Hippocampal formation (tissue), 2 donors: Measurements from ENCODE around the gene KLHL7.
"Not testable (repeated sequence)": the region's sequence is repeated elsewhere in the genome, so short reads cannot be mapped to it uniquely, and the experiment has no call there.

Source experiments
- DNase-seq, 2 donors: peaks; one replicate each; lab custom pipeline; 2025; lab: John Stamatoyannopoulos, UW

KLHL7 gene

DNA sequence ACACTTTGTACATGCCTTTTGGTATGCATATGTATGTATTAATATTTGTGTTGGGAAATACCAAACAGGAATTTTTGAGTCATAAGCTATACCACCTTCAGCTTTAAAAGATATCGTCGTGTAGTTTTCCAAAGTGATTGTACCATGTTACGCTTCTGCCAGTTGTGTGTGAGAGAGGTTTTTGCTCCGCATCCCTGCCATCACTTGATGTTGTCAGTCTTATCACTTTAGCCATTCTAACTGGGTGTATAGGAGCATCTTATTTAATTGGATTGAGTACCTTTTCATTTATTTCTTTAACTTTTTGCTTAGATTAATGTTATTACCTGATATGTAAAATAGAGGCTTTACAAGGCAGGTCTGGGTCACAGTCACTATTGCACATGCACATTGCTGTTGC is 3.4 kb downstream of the KLHL7 start:
- no peak for DNase-seq

DNA sequence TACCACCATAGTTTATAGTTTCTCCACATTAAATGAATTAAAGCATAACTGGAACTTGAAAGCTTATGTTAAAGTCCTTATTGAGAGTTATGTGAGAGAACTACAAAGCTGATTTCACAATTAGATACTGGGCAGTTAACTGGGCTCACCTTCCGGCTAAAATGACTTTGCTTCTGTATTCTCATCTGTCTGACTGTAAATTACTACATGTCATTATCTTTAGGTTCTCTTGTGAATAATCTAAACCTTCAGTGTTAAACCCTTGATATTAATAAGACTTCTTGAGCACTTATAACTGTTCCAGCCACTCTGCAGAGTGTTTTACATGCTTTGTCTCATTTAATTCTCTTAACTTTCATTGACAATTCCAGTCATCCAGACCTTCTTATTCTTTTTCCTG is 3.9 kb downstream of the KLHL7 start:
- DNase-seq: no peak

DNA sequence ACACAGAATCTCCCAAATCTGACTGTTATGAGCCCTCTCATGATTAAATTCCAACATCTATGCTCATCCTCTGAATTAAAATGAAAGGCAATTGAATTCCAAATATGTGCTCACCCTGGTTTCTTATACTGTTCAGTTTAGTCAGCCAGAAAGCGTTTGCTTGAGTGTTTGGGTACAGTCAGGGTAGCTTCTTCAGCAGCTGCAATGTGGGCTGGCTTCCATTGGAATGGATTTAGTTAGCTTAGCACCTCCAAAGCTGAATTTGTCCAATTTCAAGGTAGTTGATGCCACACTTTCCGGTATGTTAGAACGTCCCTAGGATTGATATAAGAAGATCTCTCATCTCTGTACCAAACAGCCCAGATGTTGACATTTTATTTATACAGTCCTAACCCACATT is 9.3 kb downstream of the KLHL7 start:
- DNase-seq: peak in 1 of 2 donors; percentile 8

DNA sequence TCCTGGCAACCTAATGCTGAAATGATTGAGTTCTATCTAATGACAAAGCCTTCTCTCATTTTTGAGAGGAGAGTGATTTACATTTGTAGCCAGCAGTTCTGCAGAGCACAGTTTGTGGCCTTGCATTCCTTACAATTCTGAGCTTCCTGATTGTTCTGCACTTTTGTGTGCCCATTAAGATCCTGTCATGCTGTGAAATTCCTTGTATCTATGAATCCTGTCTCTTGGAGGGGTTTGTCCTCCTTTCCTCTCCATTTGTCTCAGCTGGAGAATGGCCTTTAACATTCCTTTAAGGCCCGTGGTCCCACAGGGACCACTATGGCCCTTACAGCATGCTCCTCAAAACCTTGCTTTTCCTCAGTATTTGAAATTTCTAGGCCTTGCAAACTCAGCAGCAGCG is 10.4 kb downstream of the KLHL7 start:
- no peak for DNase-seq

DNA sequence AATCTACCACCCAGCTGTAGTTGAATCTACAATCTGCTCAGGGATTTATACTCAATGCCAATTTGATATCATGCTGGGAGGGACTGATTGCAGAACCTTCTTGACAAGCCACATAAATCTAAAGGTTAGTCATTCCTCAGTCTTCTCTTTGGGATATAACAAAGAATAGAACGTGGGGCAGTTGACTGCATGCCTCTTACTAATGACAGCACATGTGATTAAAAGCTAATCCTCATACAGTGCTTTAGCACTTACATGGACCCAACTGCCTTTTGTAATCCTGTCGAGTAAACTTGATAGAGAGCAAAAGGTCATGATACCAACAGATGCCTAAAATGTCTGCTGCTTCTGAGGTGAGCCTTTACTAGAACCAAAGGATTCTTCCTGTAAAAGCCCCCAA is 12.3 kb downstream of the KLHL7 start:
- DNase-seq: no peak

- DNase-seq: no peak
These were observed 14.5 kb downstream of the KLHL7 start for GRCh38 chr7:23120106-23120505.

GRCh38 chr7:23121165-23121564 is 15.6 kb downstream of the KLHL7 start:
- DNase-seq: no peak

- no peak for DNase-seq
These were observed 17.4 kb downstream of the KLHL7 start for GRCh38 chr7:23123007-23123406.

DNA sequence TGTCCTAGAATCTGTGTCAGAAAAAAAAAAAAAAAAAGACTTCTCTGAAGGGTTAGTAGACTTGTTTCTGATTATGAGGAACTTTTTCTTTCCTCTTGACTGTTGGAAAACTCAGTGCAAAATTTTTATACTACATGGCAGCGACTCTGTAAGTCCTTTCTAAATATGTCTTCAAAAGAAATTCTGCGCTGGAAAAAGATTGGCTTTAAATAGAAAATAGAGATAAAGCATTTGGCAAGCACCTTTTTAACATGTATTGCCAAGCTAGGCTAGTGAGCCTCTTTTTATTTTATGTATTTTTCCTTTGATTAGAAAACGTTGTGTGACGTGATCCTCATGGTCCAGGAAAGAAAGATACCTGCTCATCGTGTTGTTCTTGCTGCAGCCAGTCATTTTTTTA is 17.9 kb downstream of the KLHL7 start:
- DNase-seq: no peak

DNA sequence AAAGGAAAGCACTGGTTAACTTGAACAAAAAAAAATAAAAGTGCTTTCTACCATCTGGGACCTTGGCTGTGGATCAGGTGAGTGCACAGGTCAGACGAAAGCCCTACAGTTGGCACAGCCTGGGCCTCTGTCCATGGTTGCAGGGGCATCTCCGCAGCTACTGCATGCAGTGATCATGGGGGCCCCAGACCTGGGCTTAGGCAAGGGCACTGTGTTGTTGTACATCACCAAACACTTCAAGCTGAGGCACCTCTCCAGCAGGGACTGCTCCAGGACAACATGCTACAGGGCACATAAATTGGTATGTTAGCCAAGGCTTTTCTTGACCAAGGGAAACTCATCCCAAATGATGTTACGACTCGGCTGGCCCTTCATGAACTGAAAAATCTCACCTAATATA is 23.5 kb downstream of the KLHL7 start:
- no peak for DNase-seq

- not testable (repeated sequence) for DNase-seq
These were observed 26.2 kb downstream of the KLHL7 start for GRCh38 chr7:23131799-23132198.

DNA sequence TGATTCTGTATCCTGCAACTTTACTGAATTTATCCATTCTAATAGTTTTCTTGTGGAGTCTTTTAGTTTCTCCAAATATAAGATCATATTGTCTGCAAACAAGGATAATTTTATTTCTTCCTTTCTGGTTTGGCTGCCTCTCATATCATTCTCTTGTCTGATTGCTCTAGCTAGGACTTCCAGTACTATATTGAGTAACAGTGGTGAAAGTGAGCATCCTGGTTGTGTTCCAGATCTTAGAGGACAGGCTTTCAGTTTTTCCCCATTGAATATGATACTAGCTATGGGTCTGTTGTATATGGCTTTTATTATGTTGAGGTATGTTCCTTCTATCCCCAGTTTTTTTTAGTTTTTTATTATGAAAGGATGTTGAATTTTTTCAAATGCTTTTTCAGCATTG is 28.2 kb downstream of the KLHL7 start:
- DNase-seq: no peak

DNA sequence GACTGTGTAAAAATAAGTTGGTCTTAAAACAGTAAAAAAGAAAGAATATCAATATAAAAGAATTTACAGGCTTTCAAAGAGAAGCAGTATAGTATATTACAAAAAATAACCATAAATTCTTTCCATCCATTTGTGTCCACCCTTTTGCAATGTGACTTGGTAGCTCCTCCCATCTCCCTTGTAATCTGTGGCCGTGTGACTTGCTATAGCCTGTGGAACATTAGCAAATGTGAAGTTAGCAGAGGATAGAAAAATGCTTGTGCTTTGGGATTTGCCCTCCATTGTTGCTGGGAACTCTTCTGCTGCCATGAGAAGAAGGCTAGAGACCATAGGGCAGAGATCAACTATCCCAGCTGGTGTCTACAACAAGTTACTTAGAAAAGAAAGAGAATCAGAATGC is 30.2 kb downstream of the KLHL7 start:
- no peak for DNase-seq

DNA sequence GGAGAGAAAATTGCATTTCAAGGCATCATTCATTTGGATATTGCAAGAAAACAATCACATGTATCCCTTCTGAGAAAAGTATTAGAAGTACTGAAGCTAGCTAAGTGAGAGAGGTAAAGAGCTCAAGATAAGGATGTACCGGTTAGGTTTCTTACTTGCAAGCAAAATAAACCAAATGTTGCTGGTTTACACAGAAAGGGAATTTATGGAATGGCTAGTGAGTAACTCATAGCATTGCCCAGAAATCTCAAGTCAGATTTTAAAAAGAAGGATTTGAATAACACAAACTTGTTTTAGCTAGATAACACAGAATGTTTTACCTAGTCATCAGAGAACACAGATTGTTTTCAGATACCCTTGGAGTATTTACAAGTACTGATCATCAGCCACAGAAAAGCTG is 30.6 kb downstream of the KLHL7 start:
- no peak for DNase-seq

DNA sequence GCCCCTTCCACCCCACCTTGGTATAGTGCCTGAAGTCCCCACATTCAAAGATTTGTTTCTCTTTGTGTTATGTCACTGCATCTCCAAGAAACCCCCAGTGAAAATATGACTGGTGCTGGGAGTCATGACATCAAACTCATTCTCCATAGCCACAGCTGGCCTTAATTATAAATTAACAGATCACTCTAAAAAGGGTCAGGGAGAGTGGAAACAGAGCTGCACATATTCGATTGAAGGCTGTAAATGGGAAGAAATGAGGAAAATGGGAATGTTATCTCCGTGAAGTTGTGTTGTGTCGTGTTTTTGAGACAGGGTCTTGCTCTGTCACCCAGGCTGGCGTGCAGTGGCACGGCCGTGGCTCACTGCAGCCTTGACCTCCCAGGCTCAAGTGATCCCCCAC is 52.1 kb downstream of the KLHL7 start:
- DNase-seq: no peak

- DNase-seq: no peak
These were observed 53.0 kb downstream of the KLHL7 start for GRCh38 chr7:23158546-23158945.

DNA sequence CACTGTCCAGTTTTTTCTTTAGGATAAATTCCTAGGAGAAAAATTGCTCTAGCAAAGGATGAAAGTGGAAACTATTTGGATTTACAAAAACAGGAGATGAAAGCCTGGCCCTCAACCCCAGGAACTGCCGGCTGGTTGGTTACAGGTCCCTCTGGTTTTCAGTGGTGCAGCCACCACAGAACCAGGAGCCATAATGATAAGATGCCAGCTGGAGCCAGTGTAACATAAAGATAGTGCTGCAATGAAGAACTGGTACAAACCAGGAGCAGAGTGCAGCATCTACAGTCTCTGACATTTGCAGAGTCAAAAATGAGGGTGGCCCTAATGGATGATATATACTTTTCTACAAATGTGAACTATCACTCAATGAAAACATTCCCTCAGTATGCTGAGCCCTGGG is 55.9 kb downstream of the KLHL7 start:
- DNase-seq: no peak

DNA sequence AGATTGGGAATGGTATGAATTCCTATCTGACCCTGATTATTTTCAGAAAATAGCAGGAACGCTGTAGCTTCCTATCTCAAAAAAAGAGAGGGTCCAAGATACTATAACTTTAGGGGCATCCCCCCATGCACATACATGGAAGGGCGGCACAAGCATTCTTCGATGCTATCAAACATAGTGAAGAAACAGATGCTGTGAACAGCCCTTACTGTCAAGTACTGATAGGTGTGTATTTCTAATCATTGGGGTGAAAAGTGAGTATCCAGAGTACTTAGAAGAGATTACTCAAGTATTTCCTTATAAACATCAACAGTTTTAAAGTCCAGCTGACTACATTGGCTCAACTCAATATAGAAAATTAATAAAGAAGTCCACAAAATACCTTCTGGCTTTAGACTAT is 59.3 kb downstream of the KLHL7 start:
- DNase-seq: no peak

DNA sequence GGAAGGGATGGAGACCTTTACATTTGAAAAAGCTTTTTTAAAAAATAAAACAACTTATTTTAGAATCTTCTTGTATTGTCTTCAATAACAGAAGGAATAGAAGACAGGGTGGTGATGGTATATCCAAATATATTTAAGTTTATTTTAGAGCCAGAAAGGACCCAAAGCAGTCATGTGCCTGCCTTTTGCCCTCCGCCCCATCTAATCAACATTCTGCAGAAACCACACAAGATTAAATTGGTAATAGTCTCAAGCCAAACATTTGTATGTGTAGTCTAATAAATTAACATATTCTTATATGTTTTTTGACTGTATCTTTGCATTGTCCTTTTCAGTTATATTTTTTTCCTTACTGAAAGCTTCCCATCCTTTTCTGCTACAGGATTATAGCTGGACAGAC is 59.7 kb downstream of the KLHL7 start:
- DNase-seq: no peak

GRCh38 chr7:23167691-23168090 is 62.1 kb downstream of the KLHL7 start:
- no peak for DNase-seq

DNA sequence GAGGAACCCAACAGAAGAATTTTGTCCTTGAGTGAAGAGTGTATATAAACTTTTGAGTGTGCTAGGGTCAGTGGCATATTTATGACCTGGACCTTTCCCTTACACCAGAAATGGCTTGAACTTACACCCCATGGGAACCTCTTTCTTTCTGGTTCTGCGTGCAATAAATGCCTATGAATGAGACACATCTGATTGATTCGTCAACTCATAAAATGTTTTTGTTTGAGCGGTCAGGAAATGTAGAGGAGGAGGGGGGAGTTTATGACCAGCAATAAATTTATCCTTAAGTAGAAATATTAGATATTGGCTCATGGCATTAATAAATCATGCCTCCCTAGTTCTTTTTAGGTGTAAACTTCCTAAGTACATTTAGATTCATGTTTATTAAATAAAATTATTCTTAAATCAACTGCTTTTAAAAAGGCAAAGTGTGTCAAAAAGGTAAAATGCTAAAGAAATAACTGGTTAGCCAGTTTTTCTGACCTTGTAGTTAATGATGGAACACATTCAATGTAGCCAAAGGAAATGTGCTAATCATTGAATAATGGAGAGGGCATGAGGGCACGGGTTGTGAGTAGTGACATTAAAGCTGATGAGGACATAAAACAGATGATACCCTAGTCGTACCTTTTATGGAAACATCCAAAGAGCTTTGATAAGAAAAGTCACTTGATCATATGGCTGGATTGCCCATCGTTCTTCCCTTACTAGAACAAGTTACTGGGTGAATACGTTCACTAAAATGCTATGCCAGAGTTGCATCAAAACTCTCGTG is 62.7 kb downstream of the KLHL7 start:
- DNase-seq: no peak

DNA sequence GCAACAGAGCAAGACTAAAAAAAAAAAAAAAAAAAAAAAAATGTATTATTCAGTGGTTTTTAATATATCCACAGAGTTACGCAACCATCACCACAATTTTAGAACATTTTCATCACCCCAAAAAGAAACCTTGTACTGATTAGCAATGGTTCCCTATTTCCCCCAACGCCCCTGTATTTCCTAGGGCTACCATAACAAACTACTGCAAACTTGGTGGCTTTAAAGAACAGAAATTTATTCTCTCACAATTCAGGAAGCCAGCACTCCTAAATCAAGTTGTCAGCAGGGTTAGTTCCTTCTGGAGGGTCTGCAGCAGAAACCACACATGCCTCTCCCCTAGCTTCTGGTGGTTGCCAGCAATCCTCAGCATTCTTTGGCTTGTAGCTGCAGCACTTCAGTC is 70.4 kb downstream of the KLHL7 start:
- no peak for DNase-seq

DNA sequence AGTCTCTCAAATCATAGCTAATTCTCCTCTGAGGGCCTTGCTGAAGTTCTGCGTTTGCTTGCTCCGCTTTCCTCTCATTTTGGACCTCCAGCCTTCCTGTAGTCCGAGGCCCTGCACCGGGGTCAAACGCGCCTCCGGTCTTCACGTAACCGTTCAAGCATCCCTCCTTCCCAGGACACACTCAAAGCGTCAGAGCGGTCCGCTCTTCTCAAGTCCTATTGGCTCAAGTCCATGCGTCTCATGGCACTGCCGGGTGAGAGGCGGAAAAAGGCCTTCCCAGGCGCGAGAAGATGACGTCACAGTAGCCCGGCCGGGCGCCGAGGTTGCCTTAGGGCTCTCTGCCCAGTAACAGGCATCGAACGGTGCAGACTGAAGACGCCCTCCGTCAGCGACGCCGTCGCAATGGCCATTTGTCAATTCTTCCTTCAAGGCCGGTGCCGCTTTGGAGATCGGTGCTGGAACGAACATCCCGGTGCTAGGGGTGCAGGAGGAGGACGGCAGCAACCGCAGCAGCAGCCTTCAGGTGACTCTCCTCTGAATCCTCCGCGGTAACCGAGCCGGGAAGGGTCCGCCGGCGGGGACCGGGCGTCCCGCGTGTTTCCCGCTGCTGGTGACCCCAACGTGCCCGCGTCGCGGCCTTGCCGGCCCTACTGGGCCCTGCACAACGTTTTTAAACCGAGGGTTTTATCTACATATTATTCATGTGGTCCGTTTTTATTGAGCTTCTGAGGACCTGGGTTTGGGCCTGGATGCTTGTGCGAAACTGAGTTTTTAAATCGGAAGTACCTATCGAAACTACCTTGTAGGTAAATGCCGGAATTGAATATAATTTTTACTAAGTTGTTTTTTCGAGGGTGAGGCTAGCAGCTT is 76.3 kb downstream of the KLHL7 start, which contains the start of gene NUP42:
TSS of gene NUP42 (plus strand) at position 365 of the 870 bp plus-strand sequence. CDS start at position 403, 38 bp downstream.
- peak; percentile 88 to 97 for DNase-seq
